Adrenal gland (tissue), 12 donors: ENCODE data around the gene PRDM16. TPM values are rescaled to one million over a fixed set of nuclear protein-coding genes. Genes with fewer than 3 reads are reported as not detected.

Experiments used
- DNase-seq, 7 donors: peaks; one replicate each; pipeline ENCODE4 v3.0.0-alpha.2; 2019 to 2020
- H3K27ac ChIP-seq, 5 donors: fragments of 200-600 bp; sonication (generic) in 4 of 5; 1 replicate in 3 of 5; 2 replicates in 2 of 5; pipeline versions ENCODE4 v1.5.1 to v1.8.0; 2016 to 2020; ENCODE audit warnings: mild to moderate bottlenecking in 1 of 5
- H3K27me3 ChIP-seq: fragments of 200-600 bp; 2 replicates; pipeline ENCODE4 v1.8.0; 2021
- H3K36me3 ChIP-seq, 2 donors: fragments of 200-600 bp; replicated peaks in 1 of 2; 1 replicate in 1 of 2; 2 replicates in 1 of 2; pipeline versions ENCODE4 v1.5.1 to v1.8.0; 2018 to 2022
- H3K4me1 ChIP-seq, 2 donors: fragments of 200-600 bp; replicated peaks in 1 of 2; 1 replicate in 1 of 2; 2 replicates in 1 of 2; pipeline versions ENCODE4 v1.5.1 to v1.8.0; 2018 to 2021
- H3K4me3 ChIP-seq, 4 donors: fragments of 200-600 bp; sonication (generic) in 3 of 4; one replicate each; pipeline ENCODE4 v1.5.1; 2016 to 2018
- H3K9me3 ChIP-seq, 3 donors: fragments of 200-600 bp; sonication (generic) in 1 of 3; replicated peaks in 1 of 3; 1 replicate in 2 of 3; 2 replicates in 1 of 3; pipeline versions ENCODE4 v1.5.1 to v1.8.0; 2016 to 2021
- POLR2A ChIP-seq, 2 donors: fragments of 450-650 bp; IDR thresholded peaks; one replicate each; pipeline ENCODE4 v1.6.1; 2017; ENCODE audit warnings: antibody characterized with exemption in 2 of 2, mild to moderate bottlenecking in 2 of 2, moderate library complexity in 1 of 2
- WGBS, 4 donors: extraction: QIAGEN DNeasy Blood & Tissue Kit in 2 of 4; methylation state at CpG; one replicate each; pipeline versions ENCODE4 v1.1.5 to v1.1.7; 2013 to 2017; 5-methylcytosine and 5-hydroxymethylcytosine counted together
- intact Hi-C, 2 donors: fragments of 100-400 bp; cut with DNase I; formaldehyde crosslinking; loops; one replicate each; pipeline versions ENCODE4 v1.14.1 to v1.15.0; 2022 to 2023
- polyA plus RNA-seq, 3 donors: library from polyadenylated mRNA; stranded (reverse); fragments of 200-250 nt in 2 of 3; fragments of 350-450 nt in 1 of 3; fragmentation: Illumina TruSeq in 1 of 3; extraction: RNeasy Lipid Tissue Mini Kit (QIAGEN cat#74804) in 1 of 3; gene quantifications; one replicate each; pipeline ENCODE4 v1.2.3, GENCODE V29; 2013 to 2014
- total RNA-seq, 9 donors: library from RNA; depleted of rRNA in 4 of 9; stranded (reverse); fragments of >200 nt in 4 of 9; fragments of 120-200 nt in 1 of 9; fragmentation: NEBNext Ultra II Directional in 1 of 9; extraction: Animal tissue kit (Norgen Biotek cat#: 25700) in 1 of 9; gene quantifications; one replicate each; pipeline versions ENCODE4 v1.1.0 to v1.2.4, GENCODE V29; 2013 to 2023
- TF ChIP-seq, protein P1 (sequence below), 6 experiments: fragments of 450-650 bp in 4 of 6; fragments of 200-600 bp in 2 of 6; sonication (generic) in 1 of 6; IDR thresholded peaks; 1 replicate in 5 of 6; 2 replicates in 1 of 6; pipeline versions ENCODE4 v1.5.1 to v1.8.0; 2016 to 2021; ENCODE audit warnings: antibody characterized with exemption in 6 of 6, mild to moderate bottlenecking in 2 of 6, moderate library complexity in 1 of 6
- donor health status: healthy with polysubstance abuse.
- donor health status: Bipolar disorder and iron deficiency.
- donor health status: DM: yes; HTN: yes; CAD: no.
- donor health status: DM: no; HTN: no; CAD: no.
- donor health status: DM: no; HTN: no; CAD: no.
- donor health status: DM: yes; HTN: yes; CAD: no.

The PRDM16 gene
- total and polyA plus RNA-seq, 12 donors = 0.04 to 2.8 (median 0.61) TPM; not detected in 1

GRCh38 chr1:3337798-3338724 lies 269.1 kb downstream of the PRDM16 start:
- intact Hi-C loops = no loop called here
- 75 to 91% (median 77%) methylated on average over 10 to 18 of the region's 18 CpGs for WGBS, 4 donors
- Histone ChIP-seq H3K4me1 (no peaks in the 10 kb centered on the region), H3K4me3 (no peak overlapping the region), H3K9me3 (no peaks in the 10 kb centered on the region), H3K36me3 (no peaks in the 10 kb centered on the region), H3K27ac (no peak overlapping the region), H3K27me3 (no peaks in the 10 kb centered on the region)
- no peak for DNase-seq
- TF ChIP-seq, protein P1, sequence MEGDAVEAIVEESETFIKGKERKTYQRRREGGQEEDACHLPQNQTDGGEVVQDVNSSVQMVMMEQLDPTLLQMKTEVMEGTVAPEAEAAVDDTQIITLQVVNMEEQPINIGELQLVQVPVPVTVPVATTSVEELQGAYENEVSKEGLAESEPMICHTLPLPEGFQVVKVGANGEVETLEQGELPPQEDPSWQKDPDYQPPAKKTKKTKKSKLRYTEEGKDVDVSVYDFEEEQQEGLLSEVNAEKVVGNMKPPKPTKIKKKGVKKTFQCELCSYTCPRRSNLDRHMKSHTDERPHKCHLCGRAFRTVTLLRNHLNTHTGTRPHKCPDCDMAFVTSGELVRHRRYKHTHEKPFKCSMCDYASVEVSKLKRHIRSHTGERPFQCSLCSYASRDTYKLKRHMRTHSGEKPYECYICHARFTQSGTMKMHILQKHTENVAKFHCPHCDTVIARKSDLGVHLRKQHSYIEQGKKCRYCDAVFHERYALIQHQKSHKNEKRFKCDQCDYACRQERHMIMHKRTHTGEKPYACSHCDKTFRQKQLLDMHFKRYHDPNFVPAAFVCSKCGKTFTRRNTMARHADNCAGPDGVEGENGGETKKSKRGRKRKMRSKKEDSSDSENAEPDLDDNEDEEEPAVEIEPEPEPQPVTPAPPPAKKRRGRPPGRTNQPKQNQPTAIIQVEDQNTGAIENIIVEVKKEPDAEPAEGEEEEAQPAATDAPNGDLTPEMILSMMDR (IDR thresholded peaks at IDR 0.05) = no peak
- TF ChIP-seq POLR2A (IDR thresholded peaks at IDR 0.05) = no peak

GRCh38 chr1:3338725-3339070 lies 269.7 kb downstream of the PRDM16 start:
- 61 to 80% (median 71%) methylated on average over 1 to 4 of the region's 4 CpGs for WGBS, 4 donors

DNA sequence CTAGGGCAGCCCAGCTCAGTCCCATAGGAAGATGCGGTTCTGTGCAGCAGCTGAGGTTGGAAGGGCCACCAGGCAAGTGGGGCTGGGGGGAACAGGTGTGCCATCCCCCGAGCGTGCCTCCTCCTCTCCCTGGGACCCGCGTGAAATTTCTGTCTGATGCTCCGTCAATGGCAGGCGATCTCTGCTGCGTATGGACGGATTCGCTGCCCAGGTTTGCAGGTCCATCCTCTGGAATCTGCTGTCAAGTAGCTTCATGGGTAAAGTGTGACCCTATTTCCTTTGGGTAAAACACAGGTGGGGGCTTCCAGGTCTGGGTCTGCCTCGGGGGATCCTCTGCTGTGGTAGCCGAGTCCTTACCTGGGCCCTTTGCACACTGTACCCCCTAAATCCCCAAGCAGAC lies 270.9 kb downstream of the PRDM16 start:
- no peak for TF ChIP-seq POLR2A (IDR thresholded peaks at IDR 0.05)
- TF ChIP-seq, protein P1 (IDR thresholded peaks at IDR 0.05) = no peak
- WGBS, 4 donors = 65 to 86% (median 85%) methylated on average over 2 to 12 of the region's 12 CpGs; no CpG with 5 or more reads in 1 of the 4 donors
- H3K27ac ChIP-seq = no peak overlapping the region
- no peak for DNase-seq
- peaks cover 0 to 6% (median 0%) of the 10 kb centered on the region in 3 donors for H3K9me3 ChIP-seq
- intact Hi-C loops = no loop called here
- H3K27me3 ChIP-seq = no peaks in the 10 kb centered on the region
- H3K4me1 ChIP-seq = no peaks in the 10 kb centered on the region
- no peak overlapping the region for H3K4me3 ChIP-seq
- no peaks in the 10 kb centered on the region for H3K36me3 ChIP-seq

More at GRCh38 chr1:3338725-3339070, 269.7 kb downstream of the PRDM16 start:
- TF ChIP-seq POLR2A (IDR thresholded peaks at IDR 0.05) = no peak
- TF ChIP-seq, protein P1 (IDR thresholded peaks at IDR 0.05) = no peak
- DNase-seq = no peak
- H3K4me3 ChIP-seq = no peak overlapping the region
- no peaks in the 10 kb centered on the region for H3K9me3 ChIP-seq
- H3K27ac ChIP-seq = no peak overlapping the region
- no peaks in the 10 kb centered on the region for H3K27me3 ChIP-seq
- H3K4me1 ChIP-seq = no peaks in the 10 kb centered on the region
- intact Hi-C loops = no loop called here
- H3K36me3 ChIP-seq = no peaks in the 10 kb centered on the region

GRCh38 chr1:3340548-3341235 lies 271.7 kb downstream of the PRDM16 start:
- TF ChIP-seq, protein P1 (IDR thresholded peaks at IDR 0.05) = no peak
- no peak for TF ChIP-seq POLR2A (IDR thresholded peaks at IDR 0.05)
- no peak overlapping the region for H3K27ac ChIP-seq
- no peaks in the 10 kb centered on the region for H3K36me3 ChIP-seq
- H3K9me3 ChIP-seq = peaks cover 0 to 6% (median 0%) of the 10 kb centered on the region in 3 donors
- 66 to 77% (median 72%) methylated on average over 10 to 17 of the region's 17 CpGs for WGBS, 4 donors
- intact Hi-C loops = no loop called here
- H3K27me3 ChIP-seq = no peaks in the 10 kb centered on the region
- H3K4me3 ChIP-seq = no peak overlapping the region
- DNase-seq = no peak
- H3K4me1 ChIP-seq = no peaks in the 10 kb centered on the region
